Measurements from ENCODE around the gene MGRN1.

Gene MGRN1

DNA sequence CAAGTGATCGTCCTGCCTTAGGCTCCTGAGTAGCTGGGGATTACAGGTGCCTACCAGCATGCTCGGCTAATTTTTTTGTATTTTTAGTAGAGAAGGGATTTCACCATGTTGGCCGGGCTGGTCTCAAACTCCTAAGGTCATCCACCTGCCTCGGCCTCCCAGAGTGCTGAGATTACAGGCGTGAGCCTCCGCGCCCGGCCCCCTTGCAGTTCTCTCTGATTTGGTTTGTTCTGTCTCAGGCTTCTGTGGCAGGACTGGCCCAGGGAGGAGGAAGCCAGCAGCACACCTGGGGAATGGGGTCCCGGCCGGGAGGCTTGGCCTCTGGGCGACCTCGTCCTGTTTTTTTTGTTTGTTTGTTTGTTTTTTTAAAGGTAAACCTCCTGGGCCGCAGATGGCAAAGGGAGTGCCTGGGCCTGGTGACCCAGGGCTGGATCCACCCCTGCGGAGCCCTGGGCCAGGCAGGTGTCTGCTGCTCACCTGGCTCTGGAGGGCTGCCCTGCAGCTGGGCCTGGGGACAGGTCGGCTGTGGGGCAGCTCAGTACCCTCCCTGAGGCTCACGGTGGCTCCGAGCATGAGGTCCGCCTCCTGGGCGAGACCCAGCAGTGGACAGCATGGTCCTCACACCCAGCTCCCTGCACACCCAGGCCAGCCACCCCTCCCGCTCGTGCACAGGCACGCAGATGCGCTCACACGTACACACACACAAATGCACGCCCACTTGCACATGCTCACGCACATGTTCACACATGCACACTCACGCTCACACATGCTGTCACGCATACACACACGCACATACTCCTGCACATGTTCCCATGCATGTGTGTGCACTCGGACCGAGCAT, 65.5 kb downstream of the MGRN1 start:
- no peak for DNase-seq

DNA sequence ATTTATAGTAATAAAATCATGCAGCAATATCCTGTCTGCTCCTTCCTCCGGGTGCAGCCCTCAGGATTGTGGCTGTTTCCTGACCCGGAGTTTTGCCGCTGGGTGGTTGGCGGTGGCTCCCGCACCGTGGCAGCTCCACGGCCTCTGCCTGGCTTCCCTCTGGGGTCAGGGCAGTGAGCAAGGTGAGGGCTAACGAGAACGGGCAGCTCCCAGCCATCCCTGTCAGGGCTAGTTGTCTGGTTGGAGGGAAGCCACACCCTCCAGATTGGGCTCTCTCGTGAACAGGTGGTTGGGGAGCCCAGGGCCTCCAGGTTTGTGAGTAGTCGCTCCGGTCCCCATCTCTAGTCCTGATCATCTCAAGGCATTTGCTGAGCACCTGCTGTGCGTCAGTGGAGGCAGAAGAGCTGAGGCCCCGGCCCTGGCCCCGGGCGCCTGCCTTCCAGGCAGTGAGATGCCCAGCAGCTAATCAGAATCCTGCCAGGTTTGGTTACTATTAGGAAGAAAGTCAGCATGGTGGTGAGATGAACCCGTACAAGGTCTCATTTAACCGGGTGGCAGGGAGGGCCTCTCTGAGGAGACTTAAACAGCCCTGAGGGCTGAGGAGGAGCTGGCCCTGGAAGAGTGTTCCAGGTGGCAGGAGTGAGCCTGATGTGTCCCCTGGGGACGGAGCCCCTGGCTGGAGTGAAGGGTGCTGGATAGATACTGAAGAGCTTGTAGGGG, 66.5 kb downstream of the MGRN1 start:
- DNase-seq = no peak

GRCh38 chr16:4691666-4692412, 67.2 kb downstream of the MGRN1 start:
- no peak for DNase-seq

DNA sequence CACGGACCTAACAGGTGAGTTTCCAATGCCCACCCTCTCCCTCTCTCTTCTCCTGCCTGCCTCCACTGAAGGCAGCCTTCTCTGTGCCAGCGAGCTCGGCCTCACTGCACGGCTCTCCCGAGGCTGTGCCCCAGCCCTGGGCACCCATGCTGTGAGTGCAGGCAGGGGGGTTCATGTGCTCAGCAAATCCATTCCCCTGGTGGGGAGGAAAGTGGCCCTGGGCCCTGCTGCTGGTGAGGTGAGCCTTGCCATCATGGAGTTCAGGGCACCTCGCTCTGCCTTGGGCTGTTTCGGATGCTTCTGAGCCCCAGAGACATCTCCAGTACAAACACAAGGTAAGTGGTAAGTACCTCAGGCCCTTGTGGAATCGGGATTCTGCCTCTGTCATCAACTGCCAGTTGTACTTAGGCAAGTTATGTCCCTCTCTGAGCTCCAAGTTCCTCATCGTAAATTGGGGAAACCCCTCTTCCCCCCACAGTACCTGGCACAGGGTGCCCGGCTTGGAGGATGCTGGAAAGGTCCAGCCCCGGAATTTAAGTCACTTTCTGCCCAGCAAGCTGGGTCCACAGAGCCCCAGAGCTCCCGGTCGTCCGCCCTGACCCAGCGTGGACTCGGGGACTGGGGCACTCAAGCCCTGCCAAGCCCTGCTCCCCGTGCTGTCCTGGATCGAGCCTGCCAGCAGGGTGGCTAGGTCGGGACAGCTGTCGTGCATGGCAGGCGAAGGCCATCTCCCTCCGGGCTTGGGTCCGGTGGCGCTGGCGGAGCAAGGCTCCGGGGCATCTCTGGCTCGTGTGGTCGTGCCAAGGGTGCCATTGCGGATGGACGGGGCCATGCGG, 68.1 kb downstream of the MGRN1 start:
- DNase-seq = no peak

- peak; percentile 96 for DNase-seq
Measured at GRCh38 chr16:4693296-4693955, 68.8 kb downstream of the MGRN1 start, which contains the start of gene NUDT16L1. Gene NUDT16L1, plus strand, starts transcription at chr16:4693562. Its CDS starts 165 bp downstream, at chr16:4693727.

DNA sequence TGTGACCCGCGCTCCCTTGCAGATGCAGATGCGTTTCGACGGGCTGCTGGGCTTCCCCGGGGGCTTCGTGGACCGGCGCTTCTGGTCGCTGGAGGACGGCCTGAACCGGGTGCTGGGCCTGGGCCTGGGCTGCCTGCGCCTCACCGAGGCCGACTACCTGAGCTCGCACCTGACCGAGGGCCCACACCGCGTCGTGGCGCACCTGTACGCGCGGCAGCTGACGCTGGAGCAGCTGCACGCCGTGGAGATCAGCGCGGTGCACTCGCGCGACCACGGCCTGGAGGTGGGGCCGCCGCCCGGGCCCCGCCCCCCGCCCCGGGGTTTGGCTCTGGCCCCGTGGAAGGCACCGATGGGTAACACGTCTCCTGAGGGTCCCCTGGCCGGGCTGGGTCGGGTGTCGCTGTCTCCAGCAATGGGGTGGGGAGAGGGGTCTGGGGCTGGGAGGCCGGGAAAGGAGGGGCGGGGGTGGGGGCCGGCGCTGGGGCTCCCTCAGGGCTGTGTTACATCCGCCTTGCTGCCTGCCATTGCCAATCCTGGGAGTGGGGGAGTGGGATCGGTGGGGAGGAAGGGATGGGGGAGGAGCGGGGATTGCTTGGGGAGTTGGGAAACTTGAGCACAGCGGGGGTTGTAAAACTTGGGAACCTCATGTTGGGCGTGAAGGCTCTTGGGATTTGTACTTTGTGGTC, 69.5 kb downstream of the MGRN1 start:
- DNase-seq = peak; percentile 47

GRCh38 chr16:4694642-4695451, 70.2 kb downstream of the MGRN1 start:
- no peak for DNase-seq

- DNase-seq = no peak
Measured at GRCh38 chr16:4695473-4696171, 71.0 kb downstream of the MGRN1 start.

DNA sequence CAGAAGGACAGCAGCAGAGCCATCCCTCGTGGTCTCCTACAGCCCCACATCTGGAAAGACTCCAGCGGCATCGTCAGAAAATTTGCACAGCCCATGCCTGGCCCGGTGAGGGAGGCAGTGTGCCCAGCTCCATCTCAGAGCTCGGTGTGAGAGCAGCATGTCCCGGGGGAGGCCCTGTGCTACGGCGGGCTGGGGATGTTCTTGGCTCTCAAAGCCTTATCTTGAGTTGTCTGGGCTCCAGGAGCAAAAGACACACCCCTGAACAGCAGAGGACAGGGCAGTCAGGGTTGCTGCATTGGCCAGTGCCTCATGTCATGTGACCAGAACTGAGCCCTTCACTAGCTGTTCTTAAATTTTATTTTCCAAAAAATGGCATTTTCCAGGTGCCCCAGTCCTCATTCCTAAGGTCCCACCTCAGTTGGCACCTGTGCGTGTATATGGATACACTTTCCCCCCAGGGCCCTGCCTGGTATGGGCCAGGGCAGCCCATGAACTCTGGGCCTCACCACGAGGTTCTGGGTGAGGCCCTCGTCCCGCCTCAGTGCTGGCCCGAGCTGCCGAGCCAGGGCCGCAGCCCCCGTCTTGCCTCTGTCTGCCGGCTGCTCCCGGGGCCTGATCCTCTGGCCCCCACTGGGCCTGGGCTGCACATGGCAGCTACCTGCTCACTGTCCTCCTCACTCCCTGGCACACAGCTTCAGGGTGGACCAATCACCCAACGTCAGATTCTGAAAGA, 71.7 kb downstream of the MGRN1 start:
- DNase-seq = no peak

GRCh38 chr16:4696905-4697847, 72.5 kb downstream of the MGRN1 start:
- no peak for DNase-seq

GRCh38 chr16:4697848-4698291, 73.2 kb downstream of the MGRN1 start:
- DNase-seq = no peak

- DNase-seq = no peak
Measured at GRCh38 chr16:4698321-4699045, 73.9 kb downstream of the MGRN1 start.

- no peak for DNase-seq
Measured at GRCh38 chr16:4699046-4699556, 74.5 kb downstream of the MGRN1 start.

DNA sequence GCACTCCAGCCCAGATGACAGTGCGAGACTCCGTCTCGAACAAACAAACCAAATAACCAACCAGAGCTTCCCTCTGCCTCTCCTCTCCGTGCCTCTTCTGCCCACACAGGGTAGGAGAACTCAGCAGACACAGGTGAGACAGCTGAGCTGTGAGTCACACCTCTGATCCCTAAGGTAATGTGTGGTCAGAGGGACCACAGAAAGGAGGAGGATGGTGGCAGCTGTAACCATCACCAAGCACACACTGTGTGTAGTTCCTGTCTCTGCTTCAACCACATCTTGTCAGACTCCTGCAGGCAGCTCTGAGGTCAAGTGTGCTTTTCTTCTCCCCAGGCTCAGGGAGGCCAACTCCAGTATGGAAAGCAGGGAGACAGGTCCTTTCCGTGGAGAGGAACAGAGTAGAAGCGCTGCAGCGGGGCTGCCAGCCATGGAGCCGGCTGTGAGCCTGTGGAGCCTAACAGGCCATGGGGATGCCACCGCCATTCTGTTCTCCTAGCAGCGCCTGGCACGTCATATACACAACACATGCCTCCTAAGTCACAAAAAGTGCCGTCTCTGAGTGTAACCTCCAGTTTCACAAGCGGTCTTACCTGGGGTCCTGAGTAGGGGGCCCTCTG, 75.9 kb downstream of the MGRN1 start:
- DNase-seq = no peak

GRCh38 chr16:4700997-4701743, 76.5 kb downstream of the MGRN1 start:
- no peak for DNase-seq

Measured in fibroblast of skin of right biceps (primary cell).